Upper lobe of left lung (tissue), 4 donors: ENCODE measurements around the gene SHISA7.
A peak's percentile ranks its signal among the peaks of the same experiment; 100 is the strongest.

Experiments
- EP300 ChIP-seq, 4 donors: sonication (generic); formaldehyde crosslinking; IDR thresholded peaks; one replicate each; pipeline ENCODE4 v1.5.1; 2017; ENCODE audit warnings: antibody characterized with exemption in 4 of 4, control low read depth in 2 of 4
- POLR2AphosphoS5 ChIP-seq, 2 donors: sonication (generic); formaldehyde crosslinking; IDR thresholded peaks; one replicate each; pipeline ENCODE4 v1.5.1; 2017; ENCODE audit warnings: antibody characterized with exemption in 2 of 2
- TF ChIP-seq, protein P1 (sequence below), 6 experiments: fragments of 450-650 bp in 4 of 6; fragments of 200-600 bp in 2 of 6; sonication (generic) in 2 of 6; IDR thresholded peaks; one replicate each; pipeline ENCODE4 v1.5.1; 2016 to 2019; ENCODE audit warnings: antibody characterized with exemption in 6 of 6

DNA sequence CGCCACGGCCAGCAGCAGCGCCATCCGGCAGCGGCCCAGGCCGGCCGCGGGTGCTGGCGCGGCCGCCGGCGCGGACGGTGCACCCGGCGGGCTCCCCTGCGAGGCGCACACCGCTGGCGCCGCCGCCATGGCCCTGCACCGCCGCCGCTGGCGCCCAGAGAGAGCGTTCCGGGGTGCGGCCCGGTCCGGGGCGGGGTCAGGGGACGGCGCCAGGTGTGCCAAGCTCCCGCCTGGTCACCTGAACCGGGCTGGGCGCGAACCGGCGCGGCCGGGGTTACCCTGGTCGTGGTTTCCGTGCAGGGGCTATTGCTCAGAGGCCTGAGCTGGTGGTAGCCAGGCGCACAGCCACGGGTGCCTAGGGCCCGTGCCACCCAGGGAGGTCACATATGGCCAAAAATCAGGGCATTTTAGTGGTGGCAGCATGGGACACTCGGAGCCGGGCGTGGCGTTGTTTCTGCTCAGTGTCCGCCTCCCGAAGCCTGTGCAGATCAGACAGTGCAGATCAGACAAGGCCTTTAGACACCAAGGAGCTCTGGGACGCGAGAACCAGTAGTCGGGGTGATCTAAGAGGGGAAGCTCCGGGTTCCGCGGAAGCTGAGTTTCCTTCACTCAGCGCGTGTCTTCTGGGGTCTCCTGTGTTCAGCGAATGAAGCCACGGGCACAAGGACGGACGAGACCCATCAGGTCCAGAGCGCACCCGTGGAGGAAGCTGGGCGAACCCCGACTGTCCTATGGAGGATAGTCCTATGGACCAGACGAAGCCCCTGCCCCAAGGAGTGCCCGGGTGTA, 58.8 kb downstream of the SHISA7 start, which contains the start of gene TMEM238:
- TF ChIP-seq, protein P1, sequence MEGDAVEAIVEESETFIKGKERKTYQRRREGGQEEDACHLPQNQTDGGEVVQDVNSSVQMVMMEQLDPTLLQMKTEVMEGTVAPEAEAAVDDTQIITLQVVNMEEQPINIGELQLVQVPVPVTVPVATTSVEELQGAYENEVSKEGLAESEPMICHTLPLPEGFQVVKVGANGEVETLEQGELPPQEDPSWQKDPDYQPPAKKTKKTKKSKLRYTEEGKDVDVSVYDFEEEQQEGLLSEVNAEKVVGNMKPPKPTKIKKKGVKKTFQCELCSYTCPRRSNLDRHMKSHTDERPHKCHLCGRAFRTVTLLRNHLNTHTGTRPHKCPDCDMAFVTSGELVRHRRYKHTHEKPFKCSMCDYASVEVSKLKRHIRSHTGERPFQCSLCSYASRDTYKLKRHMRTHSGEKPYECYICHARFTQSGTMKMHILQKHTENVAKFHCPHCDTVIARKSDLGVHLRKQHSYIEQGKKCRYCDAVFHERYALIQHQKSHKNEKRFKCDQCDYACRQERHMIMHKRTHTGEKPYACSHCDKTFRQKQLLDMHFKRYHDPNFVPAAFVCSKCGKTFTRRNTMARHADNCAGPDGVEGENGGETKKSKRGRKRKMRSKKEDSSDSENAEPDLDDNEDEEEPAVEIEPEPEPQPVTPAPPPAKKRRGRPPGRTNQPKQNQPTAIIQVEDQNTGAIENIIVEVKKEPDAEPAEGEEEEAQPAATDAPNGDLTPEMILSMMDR (IDR thresholded peaks at IDR 0.05): peak in 2 of 6 experiments; percentile 33 to 45
- TF ChIP-seq POLR2AphosphoS5 (IDR thresholded peaks at IDR 0.05) (peak in 1 of 2 donors; percentile 20), EP300 (IDR thresholded peaks at IDR 0.05) (no peak)
